Stimulated activated CD8-positive, alpha-beta memory T cell treated with anti-CD3 and anti-CD28 coated beads, Interleukin-12 subunit alpha, Interleukin-12 subunit beta, amount 100 ng/mL, for 1 hour (primary cell): ENCODE results near the gene HTT.

Source experiments
- DNase-seq: peaks from one replicate; pipeline ENCODE4 v3.0.0-alpha.2; 2020; ENCODE audit warnings: low read depth

Gene HTT

GRCh38 chr4:3201718-3202702, 127.5 kb downstream of the HTT start:
- DNase-seq = peak; percentile 33

GRCh38 chr4:3202836-3203820, 128.6 kb downstream of the HTT start:
- DNase-seq = no peak

- no peak for DNase-seq
These were observed 129.5 kb downstream of the HTT start for GRCh38 chr4:3203971-3204431.

GRCh38 chr4:3205995-3206394, 131.5 kb downstream of the HTT start:
- no peak for DNase-seq

- no peak for DNase-seq
These were observed 132.1 kb downstream of the HTT start for GRCh38 chr4:3206439-3207100.

GRCh38 chr4:3207531-3208037, 133.1 kb downstream of the HTT start:
- no peak for DNase-seq

- DNase-seq = no peak
These were observed 134.3 kb downstream of the HTT start for GRCh38 chr4:3208826-3209225.

- no peak for DNase-seq
These were observed 135.3 kb downstream of the HTT start for GRCh38 chr4:3209551-3210325.

- no peak for DNase-seq
These were observed 136.0 kb downstream of the HTT start for GRCh38 chr4:3210467-3210866.

- no peak for DNase-seq
These were observed 137.4 kb downstream of the HTT start for GRCh38 chr4:3211866-3212265.

GRCh38 chr4:3212391-3213105, 138.1 kb downstream of the HTT start:
- DNase-seq = no peak

GRCh38 chr4:3213106-3213425, 138.6 kb downstream of the HTT start:
- DNase-seq = no peak

- DNase-seq = no peak
These were observed 139.3 kb downstream of the HTT start for GRCh38 chr4:3213661-3214250.

- no peak for DNase-seq
These were observed 140.8 kb downstream of the HTT start for GRCh38 chr4:3215256-3215655.

- no peak for DNase-seq
These were observed 141.3 kb downstream of the HTT start for GRCh38 chr4:3215733-3216132.

GRCh38 chr4:3217266-3217665, 142.8 kb downstream of the HTT start:
- DNase-seq = no peak

- no peak for DNase-seq
These were observed 143.3 kb downstream of the HTT start for GRCh38 chr4:3217771-3218170.

- DNase-seq = no peak
These were observed 144.6 kb downstream of the HTT start for GRCh38 chr4:3218824-3219760.
